Tongue (tissue), 2 donors: ENCODE measurements around the gene TFEB. TPM values are rescaled to one million over a fixed set of nuclear protein-coding genes. Genes with fewer than 3 reads are reported as not detected.
A peak's percentile ranks its signal among the peaks of the same experiment; 100 is the strongest.

ENCODE experiments used
- DNase-seq: peaks from one replicate; pipeline ENCODE4 v3.0.0-alpha.2; 2015
- total RNA-seq: library from RNA; depleted of rRNA; stranded (reverse); fragments of >200 nt; gene quantifications from one replicate; pipeline ENCODE4 v1.2.3, GENCODE V29; 2014

Gene TFEB
- total RNA-seq, 1 donor from 2014 or later = 30.7 TPM

DNA sequence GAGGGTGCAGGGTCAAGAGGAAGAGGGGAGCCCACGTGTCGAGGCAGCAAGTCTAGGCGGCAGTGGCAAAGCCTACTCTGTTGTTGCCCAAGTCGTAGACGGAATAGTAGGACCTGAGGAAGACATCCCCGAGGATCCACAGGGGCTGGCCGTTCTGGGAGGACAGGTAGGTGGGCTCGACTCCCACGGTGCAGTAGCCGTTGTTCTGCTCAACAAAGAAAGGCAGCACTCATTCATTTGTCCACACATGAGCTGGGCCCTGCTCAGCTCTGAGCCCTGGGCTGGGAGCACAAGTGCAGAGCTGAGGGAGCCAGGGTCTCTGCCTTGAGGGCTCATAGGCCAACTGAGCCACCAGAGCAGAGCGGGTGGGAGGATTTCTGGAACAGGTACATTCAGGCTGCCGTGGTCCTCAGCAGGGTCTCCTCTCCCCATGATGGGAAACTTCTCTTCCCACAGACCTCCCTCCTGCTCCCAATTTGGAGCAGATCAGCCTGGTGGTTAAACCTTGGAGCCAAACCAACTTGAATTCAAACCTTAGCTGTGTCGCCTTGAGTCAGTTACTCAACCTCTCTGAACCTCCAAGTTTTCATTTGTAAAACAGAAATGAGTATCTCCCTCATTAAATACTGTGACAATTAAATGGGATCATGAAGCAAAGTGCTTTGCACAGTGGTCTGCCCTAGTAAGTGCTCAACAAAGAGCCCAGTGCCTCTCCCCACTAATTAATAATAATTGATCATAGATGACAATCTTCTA is 1.6 kb upstream of the TFEB start:
- DNase-seq = no peak

DNA sequence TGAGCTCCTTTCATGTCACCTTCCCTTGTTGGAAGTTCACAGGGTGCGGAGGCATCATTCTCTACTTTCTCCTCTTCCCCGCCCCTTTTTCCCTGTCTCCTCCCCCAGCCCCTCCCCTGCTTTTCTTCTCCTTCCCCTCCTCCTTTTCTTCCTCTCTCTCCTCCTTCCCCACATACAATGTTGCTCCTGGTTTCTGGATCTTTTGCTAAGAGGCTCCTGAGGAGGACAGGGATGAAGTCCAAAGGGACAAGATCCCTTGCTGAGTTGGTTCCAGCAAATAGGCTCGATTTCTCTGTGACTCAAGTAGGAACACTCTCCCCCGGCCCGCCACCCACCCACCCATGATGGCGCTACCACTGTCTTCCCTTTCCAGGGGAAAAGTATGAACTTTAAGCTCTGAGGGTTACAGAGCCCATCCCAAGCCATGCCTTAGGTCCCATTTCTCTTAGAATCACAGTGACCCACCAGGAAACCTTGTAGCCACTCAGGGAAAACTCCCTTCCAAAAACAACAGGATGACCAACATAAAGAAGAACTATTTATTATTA is 852 bp upstream of the TFEB start:
- DNase-seq = no peak

- peak; percentile 89 for DNase-seq
These were observed 562 bp downstream of the TFEB start for GRCh38 chr6:41734666-41735426.

- DNase-seq = peak; percentile 87
These were observed 1.4 kb downstream of the TFEB start for GRCh38 chr6:41733707-41734665.

DNA sequence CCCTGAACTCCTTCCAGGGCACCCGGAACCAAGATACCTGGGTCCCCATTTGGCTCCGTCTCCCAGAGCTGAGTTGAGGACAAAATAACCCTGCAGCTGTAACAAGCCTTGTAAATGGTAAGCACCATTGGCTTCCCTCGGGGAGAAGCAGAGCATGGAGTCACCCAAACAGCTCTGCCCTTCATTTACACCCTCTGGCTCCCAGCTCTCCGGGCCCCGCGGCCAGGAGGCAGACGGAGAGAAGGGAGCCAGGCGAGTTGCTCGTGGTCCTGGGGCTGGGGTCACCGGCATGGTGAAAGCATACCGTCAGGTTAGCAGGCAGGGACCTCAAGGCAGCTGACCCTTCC is 2.1 kb downstream of the TFEB start:
- DNase-seq = no peak

DNA sequence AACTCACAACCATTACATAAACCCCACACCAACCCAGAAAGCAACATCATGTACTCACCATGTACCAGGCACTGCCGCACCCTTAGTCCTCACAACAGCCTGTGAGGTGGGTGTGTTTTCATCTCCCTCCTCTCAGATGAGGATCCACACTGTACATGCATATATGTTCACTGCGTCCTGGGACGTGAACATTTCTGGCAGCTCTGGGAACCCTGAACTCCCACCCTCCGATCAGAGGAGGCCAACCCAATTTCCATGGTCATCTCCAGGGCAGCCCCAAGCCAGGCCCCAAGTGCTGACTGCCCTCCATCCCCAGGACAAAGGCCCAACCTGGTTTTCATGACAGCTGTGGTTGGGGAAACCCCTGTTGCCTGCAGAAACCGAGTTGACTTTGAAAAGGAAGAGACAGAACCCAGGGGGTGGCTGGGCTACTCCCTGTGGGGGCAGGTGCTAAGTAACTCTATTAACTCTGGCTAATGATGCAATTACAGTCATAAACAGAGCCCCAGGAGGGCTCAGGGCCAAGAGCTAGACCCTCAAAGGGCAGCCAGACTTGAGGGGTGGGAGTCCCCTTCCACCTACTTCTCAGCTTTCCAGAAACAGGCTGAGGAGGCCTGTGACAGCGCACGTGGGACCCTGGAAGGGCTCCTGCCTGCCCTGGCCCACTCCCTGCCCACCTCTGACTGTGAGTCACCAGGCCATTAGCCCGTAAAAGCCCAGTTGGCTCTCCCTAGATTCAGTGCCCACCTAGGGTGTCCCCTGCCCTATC is 2.6 kb downstream of the TFEB start:
- no peak for DNase-seq

DNA sequence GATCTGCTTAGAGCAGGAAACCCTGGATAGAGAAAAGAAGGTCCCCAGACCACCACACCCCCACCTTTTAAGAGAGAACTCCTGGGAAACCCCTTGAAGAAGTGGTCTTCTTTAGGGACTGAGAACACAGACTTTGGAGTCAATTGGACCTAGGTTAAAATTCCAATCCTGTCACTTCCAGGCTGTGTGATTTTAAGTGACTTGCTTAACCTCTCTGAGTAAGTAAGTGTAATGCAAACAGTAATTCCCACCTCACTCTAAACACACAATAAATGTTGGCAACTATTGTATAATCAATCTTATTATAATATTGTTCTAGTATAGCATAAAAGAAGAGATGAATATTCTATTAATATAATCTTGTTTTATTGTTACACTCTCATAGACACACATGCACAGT is 3.3 kb downstream of the TFEB start:
- DNase-seq = no peak

- DNase-seq = no peak
These were observed 3.8 kb downstream of the TFEB start for GRCh38 chr6:41731561-41732086.

GRCh38 chr6:41730531-41731436 is 4.6 kb downstream of the TFEB start:
- DNase-seq = no peak

GRCh38 chr6:41729624-41730023 is 5.8 kb downstream of the TFEB start:
- DNase-seq = no peak

GRCh38 chr6:41728954-41729353 is 6.5 kb downstream of the TFEB start:
- DNase-seq = no peak

GRCh38 chr6:41728073-41728936 is 7.1 kb downstream of the TFEB start:
- DNase-seq = peak; percentile 29

DNA sequence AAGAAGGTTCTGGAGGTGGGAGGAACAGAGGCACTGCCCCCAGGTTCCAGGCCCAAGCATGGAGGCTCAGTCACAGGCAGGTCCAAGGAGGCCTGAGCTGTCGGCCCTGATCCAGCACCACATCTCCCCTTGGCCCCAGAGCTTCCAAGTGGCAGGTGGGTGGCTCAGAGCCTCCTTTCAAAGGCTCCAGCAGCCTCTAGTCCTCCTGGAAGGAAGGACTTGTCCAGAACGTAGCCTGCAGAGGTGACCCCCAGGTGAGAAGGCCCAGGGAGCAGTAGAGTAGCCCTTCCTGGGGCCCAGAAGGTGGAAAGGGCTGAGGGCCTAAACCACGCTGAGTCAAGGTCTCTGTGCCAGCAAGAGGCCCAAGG is 7.7 kb downstream of the TFEB start:
- DNase-seq = no peak

GRCh38 chr6:41726876-41727275 is 8.5 kb downstream of the TFEB start:
- no peak for DNase-seq

GRCh38 chr6:41724586-41725501 is 10.6 kb downstream of the TFEB start:
- no peak for DNase-seq

- DNase-seq = no peak
These were observed 11.2 kb downstream of the TFEB start for GRCh38 chr6:41724228-41724580.

GRCh38 chr6:41723530-41724227 is 11.7 kb downstream of the TFEB start:
- peak; percentile 44 for DNase-seq
